ENCODE results near the gene GALC.
A peak's percentile ranks its signal among the peaks of the same experiment; 100 is the strongest.

The GALC gene

GRCh38 chr14:88004506-88005036 is 11.6 kb upstream of the GALC start:
- DNase-seq (ENCODE audit: insufficient read length) (no peak), FAIRE-seq (no peak)
- TF ChIP-seq POLR2A (IDR thresholded peaks at IDR 0.05; ENCODE audit: low read depth, low read length) = no peak
- TF ChIP-seq TAF1 (IDR thresholded peaks at IDR 0.05; ENCODE audit: borderline replicate concordance, low read depth, low read length) = no peak
- no peak for TF ChIP-seq POLR2AphosphoS5 (IDR thresholded peaks at IDR 0.05; ENCODE audit: low read depth, low read length)

- DNase-seq (ENCODE audit: insufficient read length) (no peak), FAIRE-seq (peak; percentile 27)
- no peak for TF ChIP-seq POLR2A (IDR thresholded peaks at IDR 0.05; ENCODE audit: low read depth, low read length)
- TF ChIP-seq TAF1 (IDR thresholded peaks at IDR 0.05; ENCODE audit: borderline replicate concordance, low read depth, low read length) = no peak
- TF ChIP-seq POLR2AphosphoS5 (IDR thresholded peaks at IDR 0.05; ENCODE audit: low read depth, low read length) = no peak
Measured at GRCh38 chr14:88003425-88003824, 10.4 kb upstream of the GALC start.

- DNase-seq (ENCODE audit: insufficient read length) = no peak
- TF ChIP-seq TAF1 (IDR thresholded peaks at IDR 0.05; ENCODE audit: borderline replicate concordance, low read depth, low read length) (no peak), POLR2AphosphoS5 (IDR thresholded peaks at IDR 0.05; ENCODE audit: low read depth, low read length) (no peak), POLR2A (IDR thresholded peaks at IDR 0.05; ENCODE audit: low read depth, low read length) (no peak)
- peak; percentile 76 for FAIRE-seq
Measured at GRCh38 chr14:88002421-88003075, 9.6 kb upstream of the GALC start.

GRCh38 chr14:87999277-87999676 is 6.3 kb upstream of the GALC start:
- FAIRE-seq (no peak), DNase-seq (ENCODE audit: insufficient read length) (no peak)
- TF ChIP-seq POLR2A (IDR thresholded peaks at IDR 0.05; ENCODE audit: low read depth, low read length) = no peak
- no peak for TF ChIP-seq TAF1 (IDR thresholded peaks at IDR 0.05; ENCODE audit: borderline replicate concordance, low read depth, low read length)
- no peak for TF ChIP-seq POLR2AphosphoS5 (IDR thresholded peaks at IDR 0.05; ENCODE audit: low read depth, low read length)

- DNase-seq (ENCODE audit: insufficient read length) (no peak), FAIRE-seq (no peak)
- TF ChIP-seq TAF1 (IDR thresholded peaks at IDR 0.05; ENCODE audit: borderline replicate concordance, low read depth, low read length) (no peak), POLR2AphosphoS5 (IDR thresholded peaks at IDR 0.05; ENCODE audit: low read depth, low read length) (no peak), POLR2A (IDR thresholded peaks at IDR 0.05; ENCODE audit: low read depth, low read length) (no peak)
Measured at GRCh38 chr14:87998482-87998881, 5.5 kb upstream of the GALC start.

GRCh38 chr14:87996291-87996592 is 3.3 kb upstream of the GALC start:
- TF ChIP-seq TAF1 (IDR thresholded peaks at IDR 0.05; ENCODE audit: borderline replicate concordance, low read depth, low read length) (no peak), POLR2A (IDR thresholded peaks at IDR 0.05; ENCODE audit: low read depth, low read length) (no peak), POLR2AphosphoS5 (IDR thresholded peaks at IDR 0.05; ENCODE audit: low read depth, low read length) (no peak)
- no peak for DNase-seq (ENCODE audit: insufficient read length)
- no peak for FAIRE-seq

GRCh38 chr14:87995500-87996290 is 2.7 kb upstream of the GALC start:
- TF ChIP-seq POLR2AphosphoS5 (IDR thresholded peaks at IDR 0.05; ENCODE audit: low read depth, low read length) (no peak), TAF1 (IDR thresholded peaks at IDR 0.05; ENCODE audit: borderline replicate concordance, low read depth, low read length) (no peak), POLR2A (IDR thresholded peaks at IDR 0.05; ENCODE audit: low read depth, low read length) (no peak)
- no peak for DNase-seq (ENCODE audit: insufficient read length)
- FAIRE-seq = no peak

GRCh38 chr14:87994974-87995373 is 2.0 kb upstream of the GALC start:
- FAIRE-seq = peak; percentile 96
- TF ChIP-seq POLR2AphosphoS5 (IDR thresholded peaks at IDR 0.05; ENCODE audit: low read depth, low read length) (0 out of 2 replicates have a peak, but pooled peaks have one; percentile 63), POLR2A (IDR thresholded peaks at IDR 0.05; ENCODE audit: low read depth, low read length) (peak; percentile 47; the same call in 1 of the 2 replicates), TAF1 (IDR thresholded peaks at IDR 0.05; ENCODE audit: borderline replicate concordance, low read depth, low read length) (no peak; the same call in 1 of the 2 replicates)
- DNase-seq (ENCODE audit: insufficient read length) = no peak

GRCh38 chr14:87992346-87992717 is 650 bp downstream of the GALC start:
- DNase-seq (ENCODE audit: insufficient read length) (no peak), FAIRE-seq (no peak)
- TF ChIP-seq TAF1 (IDR thresholded peaks at IDR 0.05; ENCODE audit: borderline replicate concordance, low read depth, low read length) = no peak
- no peak for TF ChIP-seq POLR2AphosphoS5 (IDR thresholded peaks at IDR 0.05; ENCODE audit: low read depth, low read length)
- no peak for TF ChIP-seq POLR2A (IDR thresholded peaks at IDR 0.05; ENCODE audit: low read depth, low read length)

GRCh38 chr14:87990682-87991081 is 2.3 kb downstream of the GALC start:
- TF ChIP-seq POLR2A (IDR thresholded peaks at IDR 0.05; ENCODE audit: low read depth, low read length) = no peak
- TF ChIP-seq TAF1 (IDR thresholded peaks at IDR 0.05; ENCODE audit: borderline replicate concordance, low read depth, low read length) = no peak
- TF ChIP-seq POLR2AphosphoS5 (IDR thresholded peaks at IDR 0.05; ENCODE audit: low read depth, low read length) = no peak
- FAIRE-seq (no peak), DNase-seq (ENCODE audit: insufficient read length) (no peak)

- TF ChIP-seq TAF1 (IDR thresholded peaks at IDR 0.05; ENCODE audit: borderline replicate concordance, low read depth, low read length) (no peak), POLR2AphosphoS5 (IDR thresholded peaks at IDR 0.05; ENCODE audit: low read depth, low read length) (no peak), POLR2A (IDR thresholded peaks at IDR 0.05; ENCODE audit: low read depth, low read length) (no peak)
- FAIRE-seq = no peak
Measured at GRCh38 chr14:87989956-87990299, 3.1 kb downstream of the GALC start.

More at GRCh38 chr14:87989956-87990299, 3.1 kb downstream of the GALC start:
- DNase-seq (ENCODE audit: insufficient read length) = no peak

Data from GM12892 (cell line).